Epithelial cell of esophagus (primary cell): Measurements from ENCODE around the gene SESN2.

ENCODE experiments used
- DNase-seq: peaks from one replicate; pipeline ENCODE4 v3.0.0; 2010; ENCODE audit warnings: low read depth
- H3K4me3 ChIP-seq: 2 replicates; pipeline ENCODE4 v1.5.1; 2011; ENCODE audit warnings: mild to moderate bottlenecking, low read length, control low read depth
- CTCF ChIP-seq: IDR thresholded peaks from 2 replicates; pipeline ENCODE4 v1.5.1; 2011; ENCODE audit warnings: low read depth, mild to moderate bottlenecking, low read length, control low read depth, inconsistent platforms; ENCODE audit not compliant: insufficient read depth; ENCODE audit errors: missing control alignments

SESN2 gene

DNA sequence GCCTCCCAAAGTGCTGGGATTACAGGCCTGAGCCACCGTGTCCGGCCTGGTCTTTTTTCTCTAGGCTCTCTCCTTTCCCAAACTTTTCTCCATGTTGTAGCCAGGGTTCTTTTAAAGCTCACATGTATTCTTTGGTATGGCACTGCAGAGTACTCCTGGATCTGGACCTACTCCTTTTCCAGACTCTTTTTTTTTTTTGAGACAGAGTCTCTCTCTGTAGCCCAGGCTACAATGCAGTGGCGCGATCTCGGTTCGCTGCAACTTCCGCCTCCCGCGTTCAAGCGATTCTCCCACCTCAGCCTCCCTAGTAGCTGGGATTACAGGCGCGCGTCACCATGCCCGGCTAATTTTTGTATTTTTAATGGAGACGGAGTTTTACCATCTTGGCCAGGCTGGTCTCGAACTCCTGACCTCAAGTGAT is 68.9 kb downstream of the SESN2 start:
- no peak for DNase-seq
- peak overlapping the region; percentile 68 for H3K4me3 ChIP-seq
- no peak for TF ChIP-seq CTCF

DNA sequence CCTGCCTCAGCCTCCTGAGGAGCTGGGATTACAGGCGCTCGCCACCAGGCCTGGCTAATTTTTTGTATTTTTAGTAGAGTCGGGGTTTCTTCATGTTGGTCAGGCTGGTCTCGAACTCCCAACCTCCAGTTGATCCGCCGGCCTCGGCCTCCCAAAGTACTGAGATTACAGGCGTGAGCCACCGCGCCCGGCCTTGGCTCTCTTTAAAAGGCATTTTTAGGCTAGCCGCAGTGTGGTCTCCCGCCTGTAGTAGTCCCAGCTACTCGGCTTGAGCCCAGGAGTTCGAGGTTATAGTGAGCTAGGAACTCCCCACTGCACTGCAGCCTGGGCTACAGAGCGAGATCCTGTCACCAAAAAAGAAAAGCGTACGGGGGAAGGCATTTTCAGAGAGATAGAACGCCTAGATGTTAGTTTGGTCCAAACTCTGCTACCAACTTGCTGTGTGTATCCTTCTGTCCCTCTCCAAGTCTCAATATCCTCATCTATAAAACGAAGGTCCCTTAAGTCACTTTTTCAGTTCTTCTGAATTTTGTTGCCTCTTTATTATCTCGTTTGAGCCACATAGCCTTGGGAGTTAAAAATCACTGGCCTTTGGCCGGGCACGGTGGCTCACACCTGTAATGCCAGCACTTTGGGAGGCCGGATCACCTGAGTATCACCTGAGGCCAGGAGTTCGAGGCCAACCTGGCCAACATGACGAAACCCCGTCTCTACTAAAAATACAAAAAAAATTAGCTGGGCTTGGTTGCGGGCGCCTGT is 70.3 kb downstream of the SESN2 start:
- TF ChIP-seq CTCF = peak; percentile 13
- H3K4me3 ChIP-seq = peak overlapping the region; percentile 68
- no peak for DNase-seq
